ENCODE data around the gene VPS37C. TPM values are rescaled to one million over a fixed set of nuclear protein-coding genes. Genes with fewer than 3 reads are reported as not detected.

VPS37C gene
- total RNA-seq, 4 donors from 2014 or later = 9.3 to 17.5 (median 12.6) TPM

DNA sequence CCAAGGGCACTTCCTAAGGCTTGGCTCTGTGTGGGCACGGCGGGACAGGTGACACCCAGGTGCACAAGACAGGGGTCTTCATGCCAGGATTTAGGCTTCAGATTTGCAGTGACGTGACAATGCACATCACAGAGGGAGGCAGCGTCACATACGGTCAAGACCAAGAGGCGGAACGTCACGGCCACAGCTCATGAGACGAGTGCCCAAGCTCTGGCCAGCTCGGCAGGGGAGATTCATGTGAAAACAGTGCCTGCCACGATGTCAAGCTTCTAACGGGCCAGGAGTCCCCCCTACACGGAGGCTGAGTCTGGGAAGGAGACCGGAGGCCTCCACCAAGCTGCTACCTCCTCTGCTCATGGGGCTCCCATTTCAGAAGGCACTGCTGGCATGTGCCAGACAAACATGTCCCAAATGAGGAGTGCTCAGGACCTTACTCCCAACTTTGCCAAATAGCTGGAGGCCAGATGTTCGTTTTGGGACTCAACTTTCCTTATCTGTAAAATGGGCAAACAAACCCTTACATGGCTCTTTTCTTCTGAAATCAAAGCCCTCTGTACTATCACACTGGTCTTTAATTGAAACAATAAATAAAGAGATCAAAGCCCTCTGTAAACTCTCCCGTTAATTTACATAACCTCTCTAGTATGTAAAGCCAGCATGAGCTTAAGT, 16.6 kb downstream of the VPS37C start:
- no peak for DNase-seq (ENCODE audit: low spot score)
- no peak for ATAC-seq (ENCODE audit: low FRiP score)
- TF ChIP-seq, protein P1, sequence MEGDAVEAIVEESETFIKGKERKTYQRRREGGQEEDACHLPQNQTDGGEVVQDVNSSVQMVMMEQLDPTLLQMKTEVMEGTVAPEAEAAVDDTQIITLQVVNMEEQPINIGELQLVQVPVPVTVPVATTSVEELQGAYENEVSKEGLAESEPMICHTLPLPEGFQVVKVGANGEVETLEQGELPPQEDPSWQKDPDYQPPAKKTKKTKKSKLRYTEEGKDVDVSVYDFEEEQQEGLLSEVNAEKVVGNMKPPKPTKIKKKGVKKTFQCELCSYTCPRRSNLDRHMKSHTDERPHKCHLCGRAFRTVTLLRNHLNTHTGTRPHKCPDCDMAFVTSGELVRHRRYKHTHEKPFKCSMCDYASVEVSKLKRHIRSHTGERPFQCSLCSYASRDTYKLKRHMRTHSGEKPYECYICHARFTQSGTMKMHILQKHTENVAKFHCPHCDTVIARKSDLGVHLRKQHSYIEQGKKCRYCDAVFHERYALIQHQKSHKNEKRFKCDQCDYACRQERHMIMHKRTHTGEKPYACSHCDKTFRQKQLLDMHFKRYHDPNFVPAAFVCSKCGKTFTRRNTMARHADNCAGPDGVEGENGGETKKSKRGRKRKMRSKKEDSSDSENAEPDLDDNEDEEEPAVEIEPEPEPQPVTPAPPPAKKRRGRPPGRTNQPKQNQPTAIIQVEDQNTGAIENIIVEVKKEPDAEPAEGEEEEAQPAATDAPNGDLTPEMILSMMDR (IDR thresholded peaks at IDR 0.05) = no peak

DNA sequence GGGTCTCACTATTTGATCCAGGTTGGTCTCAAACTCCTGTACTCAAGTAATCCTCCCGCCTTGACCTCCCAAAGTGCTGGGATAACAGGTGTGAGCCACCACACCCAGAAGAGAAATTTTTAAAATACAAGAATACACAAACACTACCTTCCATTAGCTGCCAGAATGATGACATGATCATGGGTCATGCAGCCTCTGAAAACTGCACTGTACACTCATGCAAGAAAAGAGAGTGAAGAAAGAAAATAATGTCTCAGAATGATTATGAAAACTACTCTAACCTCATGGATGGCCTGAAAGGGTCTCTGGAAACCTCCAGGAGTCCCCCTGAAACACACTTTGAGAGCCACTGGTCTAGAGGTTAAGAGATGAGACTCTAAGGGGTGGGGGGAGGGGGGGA, 18.8 kb downstream of the VPS37C start:
- ATAC-seq (ENCODE audit: low FRiP score) = no peak
- TF ChIP-seq, protein P1 (IDR thresholded peaks at IDR 0.05) = no peak
- no peak for DNase-seq (ENCODE audit: low spot score)

DNA sequence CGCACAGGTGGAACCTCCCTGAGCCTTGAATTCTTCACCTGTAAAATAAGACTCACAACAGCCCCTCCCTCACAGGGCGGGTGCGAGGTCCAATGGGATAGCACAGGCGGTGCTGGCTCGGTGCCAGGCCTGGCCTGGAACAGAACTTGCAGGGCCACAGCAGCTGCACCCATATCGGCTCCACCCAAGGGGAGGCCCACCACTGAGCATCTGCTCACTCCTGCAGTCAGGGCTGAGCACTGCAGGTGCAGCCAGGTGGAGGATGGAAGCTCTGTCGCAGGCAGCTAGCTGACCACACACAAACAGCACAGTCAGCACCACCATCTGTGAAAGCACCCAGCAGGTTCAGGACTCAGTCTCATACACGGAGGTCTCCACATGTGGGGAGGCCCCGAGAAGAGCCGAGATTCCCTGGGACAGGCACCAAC, 19.6 kb downstream of the VPS37C start:
- TF ChIP-seq, protein P1 (IDR thresholded peaks at IDR 0.05) = no peak
- DNase-seq (ENCODE audit: low spot score) (no peak), ATAC-seq (ENCODE audit: low FRiP score) (no peak)

DNA sequence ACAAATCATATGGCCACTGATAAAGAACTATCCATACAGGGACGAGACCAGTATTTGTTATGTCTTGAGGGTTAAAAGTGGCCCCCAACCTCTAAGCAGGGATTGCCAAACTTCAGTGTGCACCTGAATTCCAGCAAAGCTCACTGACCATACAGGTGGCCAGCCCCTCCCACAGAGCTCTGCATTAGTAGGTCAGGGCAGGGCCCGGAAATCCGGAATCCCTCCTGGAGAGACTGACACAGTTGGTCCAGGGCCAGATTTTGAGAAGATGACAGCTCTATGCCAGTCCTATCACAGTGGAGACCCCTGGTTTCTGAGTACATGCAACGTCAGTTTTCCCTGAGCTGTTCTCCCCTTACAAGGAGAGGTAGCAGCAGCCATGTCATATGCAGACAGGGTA, 20.8 kb downstream of the VPS37C start:
- ATAC-seq (ENCODE audit: low FRiP score) (no peak), DNase-seq (ENCODE audit: low spot score) (no peak)

DNA sequence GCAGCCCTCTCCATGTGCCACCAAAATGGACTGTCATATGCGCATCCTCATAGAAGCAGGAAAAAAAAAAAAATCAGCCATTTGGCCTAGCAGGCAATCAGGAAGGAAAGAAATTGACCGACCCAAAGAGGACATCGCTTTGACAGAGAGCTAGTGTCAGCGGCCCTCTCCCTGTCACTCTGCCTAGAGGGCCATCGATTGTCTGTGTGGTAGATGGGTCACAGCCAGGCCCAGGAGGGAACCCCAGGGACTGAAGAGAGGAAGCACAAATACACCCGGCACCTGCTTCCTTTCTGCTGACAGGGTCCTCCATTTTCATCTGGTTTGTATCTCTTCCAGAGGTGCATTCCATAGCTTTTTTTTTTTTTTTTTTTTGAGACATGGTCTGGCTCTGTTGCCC, 21.8 kb downstream of the VPS37C start:
- no peak for ATAC-seq (ENCODE audit: low FRiP score)

More for the DNA sequence above, 20.8 kb downstream of the VPS37C start:
- TF ChIP-seq, protein P1 (IDR thresholded peaks at IDR 0.05) = no peak

DNA sequence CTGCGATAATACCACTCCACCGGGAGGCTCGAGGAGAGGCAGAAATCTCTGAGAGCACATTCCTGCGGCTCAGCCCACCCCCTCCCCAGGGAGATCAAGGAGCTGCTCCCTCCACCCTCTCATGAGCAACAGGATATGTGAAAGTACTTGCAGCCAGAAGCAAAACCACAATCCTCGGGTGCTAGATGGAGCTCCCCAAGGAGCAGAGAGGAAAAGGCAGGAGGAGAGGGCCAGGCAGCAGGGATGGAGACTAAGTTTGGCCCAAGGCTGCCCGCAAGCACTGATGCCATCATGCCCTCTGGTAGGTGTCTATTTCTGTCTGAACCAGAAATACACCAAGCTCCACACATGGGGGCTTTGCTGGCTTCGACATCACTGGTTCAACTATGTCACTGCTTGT, 22.3 kb downstream of the VPS37C start:
- no peak for ATAC-seq (ENCODE audit: low FRiP score)
- no peak for DNase-seq (ENCODE audit: low spot score)
- TF ChIP-seq, protein P1 (IDR thresholded peaks at IDR 0.05) = no peak

More for the DNA sequence above, 21.8 kb downstream of the VPS37C start:
- DNase-seq (ENCODE audit: low spot score) = no peak
- TF ChIP-seq, protein P1 (IDR thresholded peaks at IDR 0.05) = no peak

DNA sequence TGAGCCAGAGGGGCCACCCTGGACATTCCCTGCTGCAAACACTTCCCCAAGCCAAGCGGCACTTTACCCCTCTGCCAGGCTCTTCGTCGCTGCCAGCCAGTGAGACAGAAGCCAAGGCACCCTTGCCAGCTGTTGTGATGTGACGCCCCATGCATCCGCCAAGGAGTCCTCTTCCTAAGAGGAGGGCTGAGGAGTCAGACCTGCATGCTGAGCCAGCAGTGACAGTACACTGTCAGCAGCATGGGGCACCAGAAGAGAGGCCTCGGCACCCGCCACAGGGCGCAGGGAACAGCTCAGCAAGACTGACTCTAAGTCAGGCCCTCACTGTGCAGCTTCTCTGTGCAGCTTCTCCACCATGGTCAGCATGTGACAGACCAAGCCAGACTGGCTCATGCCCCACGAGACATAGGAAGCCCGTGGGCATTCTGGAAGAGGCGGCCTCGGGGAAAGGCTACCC, 26.4 kb downstream of the VPS37C start:
- ATAC-seq (ENCODE audit: low FRiP score) = no peak
- DNase-seq (ENCODE audit: low spot score) = no peak
- TF ChIP-seq, protein P1 (IDR thresholded peaks at IDR 0.05) = no peak

All from omental fat pad (tissue), 4 donors.